HepG2 (cell line): Measurements from ENCODE around the gene OSGIN1. TPM values are rescaled to one million over a fixed set of nuclear protein-coding genes. Genes with fewer than 3 reads are reported as not detected.
A peak's percentile ranks its signal among the peaks of the same experiment; 100 is the strongest.

Experiments used
- ATAC-seq: fragments of 200-7000 bp; cut with Tn5 transposase; 3 replicates; pipeline ENCODE4 v1.9.1; 2020; ENCODE audit warnings: mild to moderate bottlenecking, moderate library complexity
- BruUV-seq: library from RNA; stranded (reverse); fragments of 400-500 nt; replicated peaks from 2 replicates; lab custom pipeline; 2021; lab: Mats Ljungman, UMichigan
- CTCF ChIA-PET: fragments of 300-600 bp; formaldehyde crosslinking; extraction: SDS; loops from one replicate; lab custom pipeline; 2021; ENCODE audit warnings: low total read pairs, inconsistent platforms, low intra/inter-chr PET ratio; lab: Yijun Ruan, JAX
- POLR2A ChIA-PET: fragments of 350-600 bp; sonication (Branson Sonifier 250); formaldehyde crosslinking; loops from one replicate; lab custom pipeline; 2020; ENCODE audit warnings: antibody characterized with exemption, inconsistent platforms; lab: Yijun Ruan, JAX
- DNase-seq: peaks from one replicate; pipeline ENCODE4 v3.0.0-alpha.2; 2015; ENCODE audit warnings: low spot score
- FAIRE-seq: peaks from 3 replicates; lab custom pipeline; 2011; peaks lifted over from hg19 to GRCh38; lab: Jason Lieb, UNC
- H2AFZ ChIP-seq: one replicate; pipeline ENCODE4 v1.6.1; 2011; ENCODE audit warnings: low read length, inconsistent platforms
- H3K27ac ChIP-seq: fragments of 300-600 bp; 3 replicates; pipeline ENCODE4 v1.8.0; 2011; ENCODE audit warnings: mixed run types, mild to moderate bottlenecking, mixed read lengths, low read length, inconsistent platforms; ENCODE audit not compliant: insufficient read depth; ENCODE audit errors: extremely low read length
- H3K27me3 ChIP-seq, 2 experiments: fragments of 200-600 bp in 1 of 2; 2 replicates in 1 of 2; 3 replicates in 1 of 2; pipeline versions ENCODE4 v1.6.0 to v1.8.0; 2011; ENCODE audit warnings: low read length in 2 of 2, mild to moderate bottlenecking in 2 of 2, moderate library complexity in 2 of 2, inconsistent platforms in 1 of 2; ENCODE audit not compliant: insufficient read depth in 2 of 2, control insufficient read depth in 1 of 2
- H3K36me3 ChIP-seq, 2 experiments: fragments of 200-600 bp in 1 of 2; replicated peaks in 1 of 2; 2 replicates in 1 of 2; 3 replicates in 1 of 2; pipeline versions ENCODE4 v1.5.1 to v1.8.0; 2011; ENCODE audit warnings: low read length in 2 of 2, inconsistent platforms in 1 of 2; ENCODE audit not compliant: insufficient read depth in 2 of 2, control insufficient read depth in 1 of 2
- H3K4me1 ChIP-seq: 2 replicates; pipeline ENCODE4 v1.5.1; 2012; ENCODE audit warnings: low read length, inconsistent platforms; ENCODE audit not compliant: insufficient read depth
- H3K4me2 ChIP-seq: 2 replicates; pipeline ENCODE4 v1.6.0; 2011; ENCODE audit warnings: low read depth, low read length, inconsistent platforms
- H3K4me3 ChIP-seq, 3 experiments: fragments of 200-600 bp in 1 of 3; sonication (generic), shearing (Covaris generic) in 1 of 3; replicated peaks in 1 of 3; 2 replicates each; pipeline ENCODE4 v1.5.1; 2011 to 2016; ENCODE audit warnings: low read length in 3 of 3, inconsistent platforms in 2 of 3, low read depth in 2 of 3, mild to moderate bottlenecking in 2 of 3, control low read depth in 1 of 3, mixed read lengths in 1 of 3; ENCODE audit not compliant: insufficient read depth in 1 of 3
- H3K79me2 ChIP-seq: one replicate; pipeline ENCODE4 v1.6.1; 2011; ENCODE audit warnings: low read length, inconsistent platforms; ENCODE audit not compliant: insufficient read depth
- H3K9ac ChIP-seq: 2 replicates; pipeline ENCODE4 v1.6.0; 2011; ENCODE audit warnings: mild to moderate bottlenecking, low read depth, low read length, inconsistent platforms; ENCODE audit not compliant: insufficient read depth
- H3K9me3 ChIP-seq: 2 replicates; pipeline ENCODE4 v1.5.1; 2012; ENCODE audit warnings: mild to moderate bottlenecking, low read length
- H4K20me1 ChIP-seq: 2 replicates; pipeline ENCODE4 v1.6.0; 2011; ENCODE audit warnings: inconsistent platforms, mild to moderate bottlenecking, low read length, moderate library complexity; ENCODE audit not compliant: insufficient read depth
- EED ChIP-seq: sonication (generic); formaldehyde crosslinking; IDR thresholded peaks from 2 replicates; pipeline ENCODE4 v1.5.0; 2020; ENCODE audit warnings: mild to moderate bottlenecking, missing genetic modification reagents
- HES4 ChIP-seq: sonication (generic); formaldehyde crosslinking; IDR thresholded peaks from 2 replicates; pipeline ENCODE4 v1.9.0; 2021; ENCODE audit warnings: mild to moderate bottlenecking, missing genetic modification reagents, borderline replicate concordance
- HNRNPL ChIP-seq: fragments of 200-400 bp; formaldehyde crosslinking; IDR thresholded peaks from 2 replicates; pipeline ENCODE4 v1.6.1; 2017; ENCODE audit warnings: mild to moderate bottlenecking, low read depth, low read length
- NFATC3 ChIP-seq: sonication (generic); formaldehyde crosslinking; IDR thresholded peaks from 2 replicates; pipeline ENCODE4 v1.5.1; 2020; ENCODE audit warnings: mild to moderate bottlenecking, missing genetic modification reagents
- PRPF4 ChIP-seq: fragments of 200-400 bp; formaldehyde crosslinking; IDR thresholded peaks from 2 replicates; pipeline ENCODE4 v1.6.1; 2016; ENCODE audit warnings: low read length, low read depth; ENCODE audit not compliant: poor library complexity, severe bottlenecking
- SIN3A ChIP-seq: IDR thresholded peaks from 2 replicates; pipeline ENCODE4 v1.6.1; 2011; ENCODE audit warnings: low read depth, mild to moderate bottlenecking, control low read depth, low read length, borderline replicate concordance
- STAG1 ChIP-seq: sonication (generic); formaldehyde crosslinking; IDR thresholded peaks from 2 replicates; pipeline ENCODE4 v1.4.0; 2020; ENCODE audit warnings: missing genetic modification reagents
- SYNCRIP ChIP-seq: fragments of 200-400 bp; formaldehyde crosslinking; IDR thresholded peaks from 2 replicates; pipeline ENCODE4 v1.6.1; 2018; ENCODE audit warnings: mild to moderate bottlenecking, low read depth, low read length; ENCODE audit not compliant: insufficient read depth
- TMF1 ChIP-seq: sonication (generic); formaldehyde crosslinking; IDR thresholded peaks from 2 replicates; pipeline ENCODE4 v1.8.1; 2022; ENCODE audit warnings: low read depth, missing genetic modification reagents
- ZNF431 ChIP-seq: sonication (generic); formaldehyde crosslinking; IDR thresholded peaks from 2 replicates; pipeline ENCODE4 v1.9.0; 2022; ENCODE audit warnings: missing genetic modification reagents, low read depth, mild to moderate bottlenecking, borderline replicate concordance
- ZNF468 ChIP-seq: sonication (generic); formaldehyde crosslinking; IDR thresholded peaks from 2 replicates; pipeline ENCODE4 v1.8.0; 2022; ENCODE audit warnings: mild to moderate bottlenecking, moderate library complexity, missing genetic modification reagents
- ZNF577 ChIP-seq: sonication (generic); formaldehyde crosslinking; IDR thresholded peaks from 2 replicates; pipeline ENCODE4 v1.4.0; 2020; ENCODE audit warnings: mild to moderate bottlenecking, low read depth, missing genetic modification reagents, borderline replicate concordance
- ZNF598 ChIP-seq: sonication (generic); formaldehyde crosslinking; IDR thresholded peaks from 2 replicates; pipeline ENCODE4 v1.5.1; 2020; ENCODE audit warnings: mild to moderate bottlenecking, missing genetic modification reagents, borderline replicate concordance
- ZNF737 ChIP-seq: sonication (generic); formaldehyde crosslinking; IDR thresholded peaks from 2 replicates; pipeline ENCODE4 v1.5.0; 2020; ENCODE audit warnings: missing genetic modification reagents, mild to moderate bottlenecking, borderline replicate concordance
- ZNF891 ChIP-seq: sonication (generic); formaldehyde crosslinking; IDR thresholded peaks from 2 replicates; pipeline ENCODE4 v1.5.0; 2020; ENCODE audit warnings: mild to moderate bottlenecking, missing genetic modification reagents
- WGBS: methylation state at CpG from one replicate; pipeline ENCODE4 v1.1.6; 2017; ENCODE audit warnings: low lambda C conversion rate; 5-methylcytosine and 5-hydroxymethylcytosine counted together
- in situ Hi-C: cut with HindIII; loops from 2 replicates; pipeline ENCODE4 v1.10.0; 2017; ENCODE audit warnings: low pct_unique_long_range_greater_than_20kb; ENCODE audit not compliant: extremely low pct_ligation_motif_present
- intact Hi-C: fragments of 100-400 bp; cut with micrococcal nuclease; formaldehyde crosslinking; loops from one replicate; pipeline ENCODE4 v1.10.0; 2022; ENCODE audit not compliant: unreplicated experiment
- polyA plus RNA-seq, 8 experiments: library from polyadenylated mRNA; depleted of rRNA in 3 of 8; stranded (reverse) in 7 of 8; unstranded in 1 of 8; fragments of >200 nt; fragmentation: Illumina TruSeq in 4 of 8; extraction: Trizol in 4 of 8; gene quantifications; 2 replicates each; pipeline versions ENCODE4 v1.2.1 to v1.2.3, GENCODE V29; 2011 to 2016; ENCODE audit warnings: low read depth in 4 of 8, missing spikeins in 1 of 8, mixed read lengths in 1 of 8; ENCODE audit not compliant: insufficient read depth in 1 of 8
- total RNA-seq, 5 experiments: library from RNA; depleted of rRNA; stranded (reverse); fragments of >200 nt; fragmentation: Illumina TruSeq; extraction: Trizol; gene quantifications; 2 replicates each; pipeline ENCODE4 v1.2.3, GENCODE V29; 2016; ENCODE audit warnings: low read depth in 1 of 5
- TF ChIP-seq, protein P1 (sequence below): sonication (generic); formaldehyde crosslinking; IDR thresholded peaks from 2 replicates; pipeline ENCODE4 v1.4.0; 2020; ENCODE audit warnings: missing genetic modification reagents
- TF ChIP-seq, protein P2 (sequence below): sonication (generic); formaldehyde crosslinking; IDR thresholded peaks from 2 replicates; pipeline ENCODE4 v1.5.1; 2020; ENCODE audit warnings: mild to moderate bottlenecking, missing genetic modification reagents, moderate library complexity

OSGIN1 gene
- total and polyA plus RNA-seq, 2 of the 13 experiments (the other 11 are each of a cell fraction or from before 2014, with no cell fraction given): 20.5 to 27.1 TPM

DNA sequence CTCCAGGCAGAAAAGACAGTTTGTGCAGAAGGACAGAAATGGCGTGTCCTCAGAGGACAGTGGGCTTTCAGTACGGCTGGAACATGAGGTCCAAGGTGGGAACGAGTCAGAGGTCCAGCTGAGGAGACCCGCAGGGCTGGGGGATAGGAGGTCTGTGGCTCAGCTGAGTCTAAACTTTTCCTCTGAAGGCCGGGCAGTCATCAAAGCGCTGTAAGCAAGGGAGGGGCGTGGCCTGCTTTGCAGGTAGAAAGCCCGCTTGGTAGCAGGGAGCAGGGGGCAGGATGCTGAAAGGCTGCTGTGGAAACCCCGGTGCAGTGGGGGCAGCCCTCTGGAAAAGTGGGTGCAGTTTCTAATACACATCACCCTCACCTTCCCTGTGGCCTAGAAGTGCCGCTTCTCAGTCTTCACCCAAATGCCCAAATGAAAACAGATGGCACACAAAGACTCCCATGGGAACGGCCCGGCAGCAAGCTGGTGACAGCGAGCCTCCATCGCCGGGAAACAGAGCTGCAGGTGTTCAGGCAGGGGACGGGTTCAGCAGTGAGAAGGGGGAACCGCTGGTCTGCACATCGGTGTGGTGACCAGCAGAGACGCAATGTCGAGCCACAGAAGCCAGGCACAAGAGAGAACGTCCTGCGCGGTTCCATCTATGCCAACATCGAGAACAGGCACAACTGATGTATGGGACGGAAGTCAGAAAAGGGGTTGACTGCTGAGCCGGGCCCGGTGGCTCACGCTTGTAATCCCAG, 12.2 kb upstream of the OSGIN1 start:
- intact Hi-C loops: no loop called here
- H3K27ac ChIP-seq: no peak overlapping the region
- no peak for FAIRE-seq
- DNase-seq: no peak
- no peak overlapping the region for H3K9ac ChIP-seq
- no peaks in the 10 kb centered on the region for H3K9me3 ChIP-seq
- no peaks in the 10 kb centered on the region for H4K20me1 ChIP-seq
- ATAC-seq: no peak
- in situ Hi-C loops: no loop called here
- peaks cover 6 to 38% of the 10 kb centered on the region in 2 experiments; a peak in 3 of 5 replicates for H3K27me3 ChIP-seq
- CTCF ChIA-PET: no interaction called here
- no peaks in the 10 kb centered on the region for H3K79me2 ChIP-seq
- POLR2A ChIA-PET: interaction anchor here (0.7 to 4.3 kb wide), 4 partner anchors 11 to 170 kb away, joined by 3 to 58 read pairs (median 4); partner anchors contain the start of gene OSGIN1
- no TSS peak for BruUV-seq
- H3K4me2 ChIP-seq: peak overlapping the region; percentile 39
- peak overlapping the region in 1 of 3 experiments; percentile 9; a peak in 1 of 6 replicates for H3K4me3 ChIP-seq
- H3K36me3 ChIP-seq: no peaks in the 10 kb centered on the region
- peaks cover 84% of the 10 kb centered on the region for H3K4me1 ChIP-seq
- no peak overlapping the region for H2AFZ ChIP-seq
- WGBS: 47% methylated on average over 26 of the region's 28 CpGs
- TF ChIP-seq ZNF598 (CRISPR knock-in tag): peak; percentile 47; the same call in 1 of the 2 replicates
- no peak for TF ChIP-seq TMF1
- TF ChIP-seq, protein P1, sequence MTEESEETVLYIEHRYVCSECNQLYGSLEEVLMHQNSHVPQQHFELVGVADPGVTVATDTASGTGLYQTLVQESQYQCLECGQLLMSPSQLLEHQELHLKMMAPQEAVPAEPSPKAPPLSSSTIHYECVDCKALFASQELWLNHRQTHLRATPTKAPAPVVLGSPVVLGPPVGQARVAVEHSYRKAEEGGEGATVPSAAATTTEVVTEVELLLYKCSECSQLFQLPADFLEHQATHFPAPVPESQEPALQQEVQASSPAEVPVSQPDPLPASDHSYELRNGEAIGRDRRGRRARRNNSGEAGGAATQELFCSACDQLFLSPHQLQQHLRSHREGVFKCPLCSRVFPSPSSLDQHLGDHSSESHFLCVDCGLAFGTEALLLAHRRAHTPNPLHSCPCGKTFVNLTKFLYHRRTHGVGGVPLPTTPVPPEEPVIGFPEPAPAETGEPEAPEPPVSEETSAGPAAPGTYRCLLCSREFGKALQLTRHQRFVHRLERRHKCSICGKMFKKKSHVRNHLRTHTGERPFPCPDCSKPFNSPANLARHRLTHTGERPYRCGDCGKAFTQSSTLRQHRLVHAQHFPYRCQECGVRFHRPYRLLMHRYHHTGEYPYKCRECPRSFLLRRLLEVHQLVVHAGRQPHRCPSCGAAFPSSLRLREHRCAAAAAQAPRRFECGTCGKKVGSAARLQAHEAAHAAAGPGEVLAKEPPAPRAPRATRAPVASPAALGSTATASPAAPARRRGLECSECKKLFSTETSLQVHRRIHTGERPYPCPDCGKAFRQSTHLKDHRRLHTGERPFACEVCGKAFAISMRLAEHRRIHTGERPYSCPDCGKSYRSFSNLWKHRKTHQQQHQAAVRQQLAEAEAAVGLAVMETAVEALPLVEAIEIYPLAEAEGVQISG: no peak
- TF ChIP-seq ZNF737: 0 out of 2 replicates have a peak, but pooled peaks have one; percentile 7
- 0 out of 2 replicates have a peak, but pooled peaks have one; percentile 17 for TF ChIP-seq ZNF891 (CRISPR knock-in tag)
- 0 out of 2 replicates have a peak, but pooled peaks have one; percentile 40 for TF ChIP-seq NFATC3 (CRISPR knock-in tag)
- no peak for TF ChIP-seq STAG1 (CRISPR knock-in tag)
- TF ChIP-seq ZNF431 (CRISPR knock-in tag): 0 out of 2 replicates have a peak, but pooled peaks have one; percentile 47
- no peak for TF ChIP-seq SIN3A
- no peak for TF ChIP-seq SYNCRIP
- TF ChIP-seq EED (CRISPR knock-in tag): 0 out of 2 replicates have a peak, but pooled peaks have one; percentile 26
- peak; percentile 67 for TF ChIP-seq PRPF4
- TF ChIP-seq ZNF468 (CRISPR knock-in tag): no peak
- no peak for TF ChIP-seq ZNF577
- TF ChIP-seq HES4: no peak
- TF ChIP-seq, protein P2, sequence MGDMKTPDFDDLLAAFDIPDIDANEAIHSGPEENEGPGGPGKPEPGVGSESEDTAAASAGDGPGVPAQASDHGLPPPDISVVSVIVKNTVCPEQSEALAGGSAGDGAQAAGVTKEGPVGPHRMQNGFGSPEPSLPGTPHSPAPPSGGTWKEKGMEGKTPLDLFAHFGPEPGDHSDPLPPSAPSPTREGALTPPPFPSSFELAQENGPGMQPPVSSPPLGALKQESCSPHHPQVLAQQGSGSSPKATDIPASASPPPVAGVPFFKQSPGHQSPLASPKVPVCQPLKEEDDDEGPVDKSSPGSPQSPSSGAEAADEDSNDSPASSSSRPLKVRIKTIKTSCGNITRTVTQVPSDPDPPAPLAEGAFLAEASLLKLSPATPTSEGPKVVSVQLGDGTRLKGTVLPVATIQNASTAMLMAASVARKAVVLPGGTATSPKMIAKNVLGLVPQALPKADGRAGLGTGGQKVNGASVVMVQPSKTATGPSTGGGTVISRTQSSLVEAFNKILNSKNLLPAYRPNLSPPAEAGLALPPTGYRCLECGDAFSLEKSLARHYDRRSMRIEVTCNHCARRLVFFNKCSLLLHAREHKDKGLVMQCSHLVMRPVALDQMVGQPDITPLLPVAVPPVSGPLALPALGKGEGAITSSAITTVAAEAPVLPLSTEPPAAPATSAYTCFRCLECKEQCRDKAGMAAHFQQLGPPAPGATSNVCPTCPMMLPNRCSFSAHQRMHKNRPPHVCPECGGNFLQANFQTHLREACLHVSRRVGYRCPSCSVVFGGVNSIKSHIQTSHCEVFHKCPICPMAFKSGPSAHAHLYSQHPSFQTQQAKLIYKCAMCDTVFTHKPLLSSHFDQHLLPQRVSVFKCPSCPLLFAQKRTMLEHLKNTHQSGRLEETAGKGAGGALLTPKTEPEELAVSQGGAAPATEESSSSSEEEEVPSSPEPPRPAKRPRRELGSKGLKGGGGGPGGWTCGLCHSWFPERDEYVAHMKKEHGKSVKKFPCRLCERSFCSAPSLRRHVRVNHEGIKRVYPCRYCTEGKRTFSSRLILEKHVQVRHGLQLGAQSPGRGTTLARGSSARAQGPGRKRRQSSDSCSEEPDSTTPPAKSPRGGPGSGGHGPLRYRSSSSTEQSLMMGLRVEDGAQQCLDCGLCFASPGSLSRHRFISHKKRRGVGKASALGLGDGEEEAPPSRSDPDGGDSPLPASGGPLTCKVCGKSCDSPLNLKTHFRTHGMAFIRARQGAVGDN: peak; percentile 15
- TF ChIP-seq HNRNPL: 0 out of 2 replicates have a peak, but pooled peaks have one; percentile 43
